ENCODE results near the gene SPNS2.

Gene SPNS2

GRCh38 chr17:4553669-4554068 lies 55.0 kb downstream of the SPNS2 start:
- no peak for DNase-seq

GRCh38 chr17:4554441-4554996 lies 55.8 kb downstream of the SPNS2 start:
- no peak for DNase-seq

GRCh38 chr17:4554997-4555799 lies 56.5 kb downstream of the SPNS2 start, which contains the start of gene MYBBP1A:
MYBBP1A (minus strand) TSS chr17:4555384; CDS start chr17:4555324, 60 bp downstream.
- peak; percentile 97 for DNase-seq

DNA sequence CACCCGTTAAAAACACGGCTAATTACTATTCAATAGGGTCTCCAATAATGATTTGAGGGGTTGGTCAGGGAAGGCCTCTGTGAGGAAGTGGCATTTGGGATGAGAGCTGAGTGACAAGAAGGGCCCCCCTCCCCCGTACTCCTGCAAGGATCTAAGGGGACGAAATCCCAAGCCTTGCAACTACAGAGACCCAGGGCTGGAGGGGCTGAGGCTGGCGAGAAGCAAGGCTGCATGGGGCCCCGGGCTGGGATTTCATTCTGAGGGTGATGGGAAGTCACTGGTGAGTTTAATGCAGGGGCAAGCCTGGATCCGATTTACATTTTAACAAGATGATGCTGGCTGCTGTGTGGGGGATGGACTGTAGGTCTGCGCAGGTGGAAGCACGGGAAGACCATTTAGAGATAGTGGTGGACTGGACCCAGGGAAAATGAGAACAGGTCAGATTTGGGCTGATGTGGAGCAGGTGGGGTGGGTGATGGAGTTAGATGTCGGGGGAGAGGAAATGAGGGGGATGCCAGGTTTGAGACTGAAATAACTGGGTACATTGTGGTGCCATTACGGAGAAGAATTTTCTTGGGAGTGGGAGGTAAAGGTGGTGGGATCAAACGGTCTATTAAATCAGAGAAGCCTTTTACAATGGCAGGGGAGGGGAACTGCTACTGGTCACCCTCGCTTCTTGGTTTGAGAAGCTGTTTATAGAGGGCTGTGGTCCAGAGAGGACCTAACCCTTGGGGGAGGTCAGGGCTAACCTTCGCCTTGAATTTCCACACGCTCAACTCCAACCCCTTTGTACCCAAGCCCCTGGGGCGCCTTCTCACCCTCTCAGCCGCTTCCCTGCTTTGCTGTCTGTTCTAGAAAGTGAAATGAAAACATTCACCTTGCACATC lies 57.4 kb downstream of the SPNS2 start:
- DNase-seq, result no peak

DNA sequence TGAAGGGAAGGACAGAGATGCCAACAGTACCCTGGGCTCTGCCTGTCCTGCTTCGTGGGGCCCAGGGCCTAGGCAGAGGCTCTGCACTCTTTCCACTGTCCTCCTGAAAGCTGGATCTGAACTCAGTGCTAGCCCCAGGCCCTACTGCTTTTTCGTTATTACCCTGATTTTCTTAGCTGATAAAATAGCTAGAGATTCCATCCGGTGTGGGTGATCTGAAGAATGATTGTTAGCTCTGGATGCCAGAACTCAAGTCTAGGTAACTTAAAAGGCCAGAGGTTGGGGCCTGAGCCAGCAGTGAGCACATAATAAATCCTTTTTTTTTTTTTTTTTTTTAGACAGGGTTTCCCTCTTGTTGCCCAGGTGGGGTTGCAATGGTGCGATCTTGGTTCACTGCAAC lies 58.3 kb downstream of the SPNS2 start:
- DNase-seq, result no peak

DNA sequence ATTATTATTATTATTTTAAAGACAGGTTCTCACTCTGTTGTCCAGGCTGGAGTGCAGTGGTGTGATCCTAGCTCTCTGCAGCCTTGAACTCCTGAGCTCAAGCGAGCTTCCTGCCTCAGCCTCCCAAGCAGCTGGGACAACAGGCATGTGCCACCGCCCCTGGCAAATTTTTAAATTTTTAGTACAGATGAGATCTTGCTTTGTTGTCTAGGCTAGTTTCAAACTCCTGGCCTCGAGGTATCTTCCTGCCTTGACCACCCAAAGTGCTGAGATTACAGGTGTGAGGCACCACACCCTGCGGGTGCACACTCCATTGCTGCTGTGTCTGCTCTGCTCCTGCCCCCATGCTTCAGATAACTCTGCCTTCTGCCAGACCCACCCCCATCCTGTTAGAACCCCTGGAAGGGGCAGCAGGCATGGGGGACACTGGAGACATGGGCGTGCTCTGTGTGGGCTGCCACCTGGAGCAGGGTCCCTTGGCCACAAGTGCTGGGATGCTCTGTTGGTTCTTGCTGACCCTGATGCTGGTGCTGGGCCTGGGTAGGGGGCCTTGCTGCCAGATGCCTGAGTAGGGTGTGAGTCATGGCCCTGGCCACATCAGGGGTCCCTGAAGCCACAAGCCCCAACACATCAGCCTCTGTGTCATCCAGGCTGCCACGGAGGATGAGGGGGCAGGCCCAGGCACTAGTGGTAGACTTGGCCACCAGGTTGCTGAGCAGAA lies 59.1 kb downstream of the SPNS2 start:
- no peak for DNase-seq

GRCh38 chr17:4558347-4558971 lies 59.8 kb downstream of the SPNS2 start:
- DNase-seq, result no peak

DNA sequence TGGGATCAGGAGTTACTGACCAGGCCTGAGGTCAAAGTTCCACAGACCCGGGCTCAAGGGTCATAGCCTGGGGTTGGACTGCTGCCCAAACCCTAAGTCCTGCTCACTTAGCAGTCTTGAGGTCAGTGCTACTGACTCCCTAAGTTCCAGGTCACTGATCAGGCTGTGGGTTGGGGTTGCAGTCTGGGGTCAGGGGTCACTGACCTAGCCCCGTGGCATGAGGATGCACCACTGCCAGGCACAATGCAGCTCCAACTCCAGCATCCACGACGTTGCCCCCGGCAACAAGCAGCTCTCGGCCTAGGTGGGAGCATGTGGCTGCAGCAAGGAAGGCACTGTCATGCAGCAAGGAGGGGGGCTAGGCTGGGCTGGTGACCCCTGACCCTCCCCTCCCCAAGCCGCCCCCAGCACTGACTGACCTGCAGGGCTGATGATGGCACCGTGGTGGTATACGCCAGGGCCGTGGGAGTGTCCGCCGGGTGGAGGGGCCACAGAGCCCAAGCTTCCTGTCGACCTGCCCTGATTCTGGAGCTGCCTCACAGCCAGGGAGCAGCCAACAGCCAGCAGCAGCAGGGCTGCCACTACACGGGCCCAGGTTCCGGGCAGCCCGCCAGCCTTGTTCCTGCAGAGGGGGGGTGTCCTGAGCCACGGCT lies 60.6 kb downstream of the SPNS2 start:
- no peak for DNase-seq

- no peak for DNase-seq
Observed at GRCh38 chr17:4559966-4560365, 61.3 kb downstream of the SPNS2 start.

DNA sequence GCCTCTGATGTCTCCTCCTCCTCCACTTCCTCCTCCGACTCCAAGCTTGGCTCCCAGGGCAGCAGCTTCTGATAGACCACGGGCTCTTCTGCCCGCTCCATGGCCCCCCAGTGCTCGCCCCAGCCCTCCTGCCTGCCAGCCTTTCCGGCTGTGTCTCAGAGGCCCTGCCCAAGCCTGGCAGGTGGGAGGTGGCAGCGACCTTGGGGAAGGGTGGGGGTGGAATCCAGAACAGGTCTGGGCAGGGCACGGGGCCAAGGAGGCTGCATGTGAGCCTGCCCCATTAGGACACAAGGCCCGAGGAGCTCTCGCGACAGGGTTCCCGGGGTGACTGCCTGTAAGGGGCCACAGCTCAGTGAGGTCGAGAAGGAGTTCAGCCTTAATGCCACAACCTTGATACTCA lies 61.7 kb downstream of the SPNS2 start, which contains the start of gene GGT6:
GGT6 (minus strand) TSS at position 157 of the 400 bp plus-strand sequence; CDS start at position 101, 56 bp downstream.
- no peak for DNase-seq

- no peak for DNase-seq
Observed at GRCh38 chr17:4560837-4561256, 62.2 kb downstream of the SPNS2 start.

- no peak for DNase-seq
Observed at GRCh38 chr17:4562015-4562969, 63.6 kb downstream of the SPNS2 start.

DNA sequence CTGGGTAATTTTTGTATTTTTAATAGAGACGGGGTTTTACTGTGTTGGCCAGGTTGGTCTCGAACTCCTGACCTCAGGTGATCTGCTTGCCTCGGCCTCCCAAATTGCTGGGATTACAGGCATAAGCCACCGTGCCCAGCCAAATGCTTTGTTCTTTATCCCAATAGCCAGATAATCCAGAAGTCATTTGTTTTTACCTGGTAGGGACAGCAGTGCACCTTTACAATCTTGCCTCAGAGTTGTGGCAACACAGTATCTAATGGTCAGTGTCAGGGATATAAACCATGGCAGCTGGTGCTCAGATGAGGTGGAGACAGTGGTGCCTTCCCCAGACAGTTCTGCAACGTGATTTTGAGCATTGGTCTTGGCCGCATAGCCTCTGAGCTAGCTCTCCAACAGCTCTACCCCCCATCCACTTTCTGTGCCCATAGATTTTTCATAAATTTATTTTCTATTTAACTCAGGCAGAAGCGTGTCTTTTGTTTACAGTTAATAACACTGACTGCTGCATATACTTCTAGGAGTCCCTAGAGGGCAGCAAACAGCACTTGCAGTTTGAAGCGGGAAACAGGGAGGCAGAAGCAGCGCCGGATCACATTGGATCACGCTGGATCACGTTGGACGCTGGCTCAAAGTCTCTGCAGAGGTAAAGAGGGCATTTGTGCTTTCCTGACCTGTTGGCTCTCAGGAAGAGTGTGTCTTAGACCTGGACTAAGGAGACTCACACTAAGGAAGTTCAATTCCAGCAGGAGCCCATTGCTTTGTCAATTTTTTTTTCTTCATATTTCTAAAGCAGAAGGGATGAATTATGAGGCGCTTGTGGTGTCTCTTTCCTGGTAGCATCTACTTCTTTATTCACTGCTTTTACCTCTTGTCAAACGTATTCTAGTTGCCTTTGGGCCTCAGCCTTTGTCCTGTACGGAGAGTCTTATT lies 66.8 kb downstream of the SPNS2 start:
- peak; percentile 65 for DNase-seq

- peak; percentile 37 for DNase-seq
Observed at GRCh38 chr17:4566785-4567184, 68.1 kb downstream of the SPNS2 start.

- no peak for DNase-seq
Observed at GRCh38 chr17:4569591-4569990, 70.9 kb downstream of the SPNS2 start.

DNA sequence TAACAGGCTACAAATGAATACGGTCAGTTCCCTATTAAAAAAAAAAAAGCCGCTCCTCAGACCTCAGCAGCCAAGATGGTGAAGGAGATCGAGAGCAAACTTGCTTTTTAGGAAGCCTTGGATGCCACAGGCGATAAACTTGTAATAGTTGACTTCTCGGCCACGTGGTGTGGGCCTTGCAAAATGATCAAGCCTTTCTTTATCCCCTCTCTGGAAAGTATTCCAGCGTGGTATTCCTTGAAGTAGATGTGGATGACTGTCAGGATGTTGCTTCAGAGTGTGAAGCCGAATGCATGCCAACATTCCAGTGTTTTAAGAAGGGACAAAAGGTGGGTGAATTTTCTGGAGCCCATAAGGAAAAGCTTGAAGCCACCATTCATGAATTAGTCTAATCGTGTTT lies 73.5 kb downstream of the SPNS2 start:
- no peak for DNase-seq

- DNase-seq, result no peak
Observed at GRCh38 chr17:4573115-4573514, 74.4 kb downstream of the SPNS2 start.

DNA sequence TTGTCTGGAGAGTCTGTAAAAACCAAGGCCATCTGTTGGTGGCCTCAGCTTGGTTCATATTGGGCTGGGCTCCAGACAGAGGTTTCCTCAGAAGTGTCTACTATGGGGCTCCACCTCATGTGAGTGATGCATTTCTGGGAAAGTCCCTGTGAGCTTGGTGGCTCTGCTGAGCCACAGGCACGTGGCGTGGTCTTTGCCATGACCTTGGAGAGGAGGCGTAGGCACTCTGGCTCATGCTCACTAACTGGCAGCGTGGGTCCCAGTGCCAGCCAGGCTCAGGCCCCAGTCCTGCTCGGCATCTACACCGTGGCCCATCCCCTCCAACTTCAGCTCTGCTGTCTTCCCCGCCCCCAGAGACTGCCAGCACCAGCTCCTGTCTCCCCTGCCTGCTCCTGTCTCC lies 75.0 kb downstream of the SPNS2 start:
- DNase-seq, result peak; percentile 85

- no peak for DNase-seq
Observed at GRCh38 chr17:4574448-4575045, 75.9 kb downstream of the SPNS2 start.

Data from stimulated activated CD4-positive, alpha-beta T cell treated with anti-CD3 and anti-CD28 coated beads, Interleukin-1b, Interleukin-23, amount 100 ng/mL, for 48 hours (primary cell).